ENCODE results near the gene HOXB1. TPM values are rescaled to one million over a fixed set of nuclear protein-coding genes. Genes with fewer than 3 reads are reported as not detected.
A peak's percentile ranks its signal among the peaks of the same experiment; 100 is the strongest.

The HOXB1 gene
- total and polyA plus RNA-seq, 4 donors = not detected

DNA sequence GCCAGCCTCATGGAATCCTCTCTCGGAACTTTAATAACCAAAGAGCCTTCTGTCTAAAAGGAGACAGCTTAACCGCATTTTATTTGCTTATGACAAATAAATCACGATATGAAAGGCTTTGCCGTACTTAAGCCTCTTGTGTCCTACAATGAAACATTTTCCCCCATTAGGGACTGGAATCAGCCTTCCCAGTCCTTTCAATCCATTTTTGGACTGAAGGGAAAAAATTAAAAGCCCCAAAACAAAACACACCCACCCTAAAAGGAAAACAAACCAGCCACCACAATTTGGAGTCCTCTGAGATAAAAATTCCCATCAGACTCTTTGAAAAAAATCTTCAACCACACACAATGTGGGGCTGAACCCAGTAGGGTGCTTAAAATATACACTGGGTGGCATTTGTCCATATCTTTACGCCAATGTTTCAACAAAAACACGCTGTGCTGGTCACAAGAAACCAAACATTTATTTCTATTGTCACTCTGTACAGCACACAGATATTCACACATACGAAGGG, 44.3 kb upstream of the HOXB1 start (continued):
- TF ChIP-seq CTCF (IDR thresholded peaks at IDR 0.05; ENCODE audit: low read depth, low read length, missing input control) = no peak
- TF ChIP-seq YY1 (IDR thresholded peaks at IDR 0.05) = no peak
- TF ChIP-seq MAX (IDR thresholded peaks at IDR 0.05) = no peak
- TF ChIP-seq GABPA (IDR thresholded peaks at IDR 0.05 in 1 of 2, conservative IDR thresholded peaks at IDR 0.05 in 1 of 2) = no peak

GRCh38 chr17:48574505-48575065, 43.8 kb upstream of the HOXB1 start:
- Histone ChIP-seq H3K27me3 (ENCODE audit: control insufficient read depth in 4 of 4, insufficient read depth in 4 of 4, low read length in 3 of 4) (peaks cover 0 to 22% (median 9%) of the 10 kb centered on the region in 4 donors), H3K27ac (ENCODE audit: low read depth in 1 of 2, low read length in 2 of 2) (no peak overlapping the region), H3K9ac (ENCODE audit: low read depth in 1 of 2, low read length in 2 of 2) (no peak overlapping the region), H3K4me3 (ENCODE audit: low read depth in 1 of 3, low read length in 3 of 3) (no peak overlapping the region), H3K4me1 (ENCODE audit: control insufficient read depth in 4 of 4, insufficient read depth in 4 of 4, low read length in 3 of 4) (peaks cover 0 to 3% (median 0%) of the 10 kb centered on the region in 4 donors), H3K9me3 (ENCODE audit: control insufficient read depth in 4 of 4, low read length in 3 of 4) (no peaks in the 10 kb centered on the region), H3K36me3 (ENCODE audit: control insufficient read depth in 4 of 4, insufficient read depth in 3 of 4, low read depth in 1 of 4, low read length in 3 of 4) (no peaks in the 10 kb centered on the region)
- no peak for TF ChIP-seq HNF4A (conservative IDR thresholded peaks at IDR 0.05)
- no peak for TF ChIP-seq RXRA (IDR thresholded peaks at IDR 0.05)
- TF ChIP-seq, protein P1, sequence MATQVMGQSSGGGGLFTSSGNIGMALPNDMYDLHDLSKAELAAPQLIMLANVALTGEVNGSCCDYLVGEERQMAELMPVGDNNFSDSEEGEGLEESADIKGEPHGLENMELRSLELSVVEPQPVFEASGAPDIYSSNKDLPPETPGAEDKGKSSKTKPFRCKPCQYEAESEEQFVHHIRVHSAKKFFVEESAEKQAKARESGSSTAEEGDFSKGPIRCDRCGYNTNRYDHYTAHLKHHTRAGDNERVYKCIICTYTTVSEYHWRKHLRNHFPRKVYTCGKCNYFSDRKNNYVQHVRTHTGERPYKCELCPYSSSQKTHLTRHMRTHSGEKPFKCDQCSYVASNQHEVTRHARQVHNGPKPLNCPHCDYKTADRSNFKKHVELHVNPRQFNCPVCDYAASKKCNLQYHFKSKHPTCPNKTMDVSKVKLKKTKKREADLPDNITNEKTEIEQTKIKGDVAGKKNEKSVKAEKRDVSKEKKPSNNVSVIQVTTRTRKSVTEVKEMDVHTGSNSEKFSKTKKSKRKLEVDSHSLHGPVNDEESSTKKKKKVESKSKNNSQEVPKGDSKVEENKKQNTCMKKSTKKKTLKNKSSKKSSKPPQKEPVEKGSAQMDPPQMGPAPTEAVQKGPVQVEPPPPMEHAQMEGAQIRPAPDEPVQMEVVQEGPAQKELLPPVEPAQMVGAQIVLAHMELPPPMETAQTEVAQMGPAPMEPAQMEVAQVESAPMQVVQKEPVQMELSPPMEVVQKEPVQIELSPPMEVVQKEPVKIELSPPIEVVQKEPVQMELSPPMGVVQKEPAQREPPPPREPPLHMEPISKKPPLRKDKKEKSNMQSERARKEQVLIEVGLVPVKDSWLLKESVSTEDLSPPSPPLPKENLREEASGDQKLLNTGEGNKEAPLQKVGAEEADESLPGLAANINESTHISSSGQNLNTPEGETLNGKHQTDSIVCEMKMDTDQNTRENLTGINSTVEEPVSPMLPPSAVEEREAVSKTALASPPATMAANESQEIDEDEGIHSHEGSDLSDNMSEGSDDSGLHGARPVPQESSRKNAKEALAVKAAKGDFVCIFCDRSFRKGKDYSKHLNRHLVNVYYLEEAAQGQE (IDR thresholded peaks at IDR 0.05) = no peak
- no peak for TF ChIP-seq CTCF (IDR thresholded peaks at IDR 0.05; ENCODE audit: low read depth, low read length, missing input control)
- TF ChIP-seq HNF4G (IDR thresholded peaks at IDR 0.05) = no peak
- TF ChIP-seq SP1 (IDR thresholded peaks at IDR 0.05) = no peak
- TF ChIP-seq FOXA1 (IDR thresholded peaks at IDR 0.05) = no peak
- DNase-seq (ENCODE audit: low spot score) = no peak
- 32% methylated on average over 8 of the region's 8 CpGs for WGBS

- no peak for DNase-seq (ENCODE audit: low spot score)
- TF ChIP-seq NR2F2 (IDR thresholded peaks at IDR 0.05) = no peak
- no peak for TF ChIP-seq RXRA (IDR thresholded peaks at IDR 0.05)
- TF ChIP-seq YY1 (IDR thresholded peaks at IDR 0.05) = no peak
- Histone ChIP-seq H3K4me1 (ENCODE audit: control insufficient read depth in 4 of 4, insufficient read depth in 4 of 4, low read length in 3 of 4) (peaks cover 0 to 3% (median 0%) of the 10 kb centered on the region in 4 donors), H3K4me3 (ENCODE audit: low read depth in 1 of 3, low read length in 3 of 3) (no peak overlapping the region), H3K36me3 (ENCODE audit: control insufficient read depth in 4 of 4, insufficient read depth in 3 of 4, low read depth in 1 of 4, low read length in 3 of 4) (no peaks in the 10 kb centered on the region), H3K27ac (ENCODE audit: low read depth in 1 of 2, low read length in 2 of 2) (peak overlapping the region; percentile 15 to 59), H3K9ac (ENCODE audit: low read depth in 1 of 2, low read length in 2 of 2) (no peak overlapping the region), H3K27me3 (ENCODE audit: control insufficient read depth in 4 of 4, insufficient read depth in 4 of 4, low read length in 3 of 4) (peaks cover 0 to 31% (median 11%) of the 10 kb centered on the region in 4 donors), H3K9me3 (ENCODE audit: control insufficient read depth in 4 of 4, low read length in 3 of 4) (no peaks in the 10 kb centered on the region)
- WGBS = 52% methylated on average over 1 of the region's 1 CpG
These were observed 41.1 kb upstream of the HOXB1 start for GRCh38 chr17:48571826-48572417.
